SK-MEL-5 (cell line): ENCODE data around the gene MRPL55. TPM values are rescaled to one million over a fixed set of nuclear protein-coding genes. Genes with fewer than 3 reads are reported as not detected.

Experiments
- DNase-seq: peaks from one replicate; pipeline ENCODE4 v3.0.0-alpha.2; 2016; ENCODE audit warnings: low read depth, low spot score
- in situ Hi-C: cut with HindIII; loops from 2 replicates; pipeline ENCODE4 v1.10.0; 2016; ENCODE audit warnings: low sequenced_read_pairs, high pct_unique_total_duplicates, low pct_unique_long_range_greater_than_20kb
- total RNA-seq: library from RNA; depleted of rRNA; stranded (reverse); fragments of >200 nt; shearing (Covaris generic); gene quantifications from 2 replicates; pipeline ENCODE4 v1.2.3, GENCODE V29; 2014

MRPL55 gene
- total RNA-seq, 1 experiment from 2014 or later = 59.6 TPM

- in situ Hi-C loops = no loop called here
- DNase-seq = no peak
These were observed 38.2 kb downstream of the MRPL55 start for GRCh38 chr1:228070851-228071250.

GRCh38 chr1:228070173-228070572 is 38.9 kb downstream of the MRPL55 start:
- in situ Hi-C loops = no loop called here
- DNase-seq = no peak

GRCh38 chr1:228068359-228068758 is 40.7 kb downstream of the MRPL55 start:
- in situ Hi-C loops = no loop called here
- no peak for DNase-seq

GRCh38 chr1:228066891-228067654 is 42.0 kb downstream of the MRPL55 start:
- no peak for DNase-seq
- in situ Hi-C loops = no loop called here

- in situ Hi-C loops = no loop called here
- DNase-seq = no peak
These were observed 42.7 kb downstream of the MRPL55 start for GRCh38 chr1:228066416-228066815.

GRCh38 chr1:228065543-228066347 is 43.4 kb downstream of the MRPL55 start:
- in situ Hi-C loops = no loop called here
- no peak for DNase-seq

GRCh38 chr1:228064741-228065542 is 44.2 kb downstream of the MRPL55 start:
- in situ Hi-C loops = no loop called here
- DNase-seq = no peak

GRCh38 chr1:228064296-228064695 is 44.8 kb downstream of the MRPL55 start:
- DNase-seq = no peak
- in situ Hi-C loops = no loop called here

GRCh38 chr1:228063251-228064191 is 45.6 kb downstream of the MRPL55 start:
- DNase-seq = no peak
- in situ Hi-C loops = no loop called here

- no peak for DNase-seq
- in situ Hi-C loops = no loop called here
These were observed 46.3 kb downstream of the MRPL55 start for GRCh38 chr1:228062812-228063211.

- in situ Hi-C loops = no loop called here
- DNase-seq = no peak
These were observed 46.9 kb downstream of the MRPL55 start for GRCh38 chr1:228062085-228062791.

GRCh38 chr1:228061411-228062084 is 47.6 kb downstream of the MRPL55 start:
- DNase-seq = no peak
- in situ Hi-C loops = no loop called here

GRCh38 chr1:228060458-228061190 is 48.5 kb downstream of the MRPL55 start:
- no peak for DNase-seq
- in situ Hi-C loops = no loop called here

- in situ Hi-C loops = no loop called here
- peak; percentile 65 for DNase-seq
These were observed 49.3 kb downstream of the MRPL55 start for GRCh38 chr1:228059634-228060457.
